Measurements from ENCODE around the gene MTRR.

Gene MTRR

DNA sequence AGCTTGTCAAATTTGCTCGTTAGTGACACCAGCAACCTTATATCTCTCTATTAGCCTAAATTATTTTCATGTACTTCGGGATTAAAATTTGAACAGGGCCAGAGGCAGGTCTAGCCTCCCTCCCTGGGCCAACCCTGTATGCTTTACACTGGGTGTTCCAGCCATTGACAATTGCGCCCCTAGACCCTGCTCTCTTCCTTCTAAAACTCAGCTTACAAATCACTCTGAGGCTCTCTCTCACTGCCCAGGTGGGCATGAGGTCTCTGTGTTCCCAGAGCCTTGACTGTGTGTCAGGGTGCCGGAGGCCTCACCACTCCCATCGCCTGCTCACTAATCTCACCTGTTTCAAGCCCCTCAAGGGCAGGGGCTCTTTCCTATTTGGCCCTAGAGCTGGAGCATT, 11.6 kb upstream of the MTRR start:
- no peak for DNase-seq (ENCODE audit: low read depth in 2 of 2)

DNA sequence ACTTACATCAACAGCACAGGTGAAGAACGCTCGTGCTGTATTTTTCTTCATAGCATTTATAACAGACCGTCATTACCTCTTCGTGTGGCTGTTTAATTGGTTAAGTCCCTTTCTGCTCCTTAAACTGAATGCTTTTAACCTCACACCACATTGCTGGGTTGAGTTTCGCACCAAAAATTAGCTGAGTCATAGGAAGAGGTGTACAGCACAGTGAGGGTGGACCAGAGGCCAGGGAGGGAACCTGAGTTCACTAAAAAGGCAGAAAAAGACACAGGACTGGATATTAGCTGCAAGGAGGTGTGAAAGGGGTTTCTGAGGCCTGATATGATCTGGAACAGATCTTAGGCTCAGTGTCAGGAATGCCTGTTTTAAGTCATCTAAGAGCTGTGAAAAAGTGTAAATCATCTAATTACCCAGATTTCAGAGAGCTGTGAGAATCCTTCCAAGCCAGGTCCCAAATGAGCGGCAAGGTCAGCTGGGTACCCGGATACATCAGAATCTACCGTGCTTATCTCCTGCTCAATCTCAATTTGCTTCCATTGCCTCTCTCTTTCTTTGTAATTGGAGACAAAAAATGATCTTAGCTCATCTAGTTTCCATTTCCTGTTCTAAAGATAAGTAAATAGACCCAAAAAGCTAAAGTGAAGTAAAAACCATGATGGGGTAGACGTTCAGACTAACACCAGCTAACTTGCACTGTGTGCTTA, 10.9 kb upstream of the MTRR start:
- DNase-seq (ENCODE audit: low read depth in 2 of 2), result no peak

DNA sequence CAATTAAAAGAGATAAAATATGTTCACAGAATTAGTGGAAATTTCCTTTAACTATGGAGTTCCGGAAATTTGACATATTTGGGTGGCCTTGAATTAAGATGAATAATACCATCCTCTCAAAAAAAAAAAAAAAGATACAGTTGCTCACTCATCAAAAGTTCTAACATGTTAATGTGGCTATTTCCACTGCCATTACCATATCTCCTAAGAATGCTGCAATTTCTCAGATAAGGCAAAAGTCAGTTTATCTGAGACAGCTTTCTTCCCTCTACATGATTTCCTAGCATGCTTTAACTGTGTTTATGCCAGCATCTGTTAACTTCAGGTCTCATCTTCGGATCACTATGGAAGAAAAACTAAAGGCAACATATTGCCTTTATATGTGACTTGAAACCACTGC, 2.8 kb upstream of the MTRR start:
- no peak for DNase-seq (ENCODE audit: low read depth in 2 of 2)

DNA sequence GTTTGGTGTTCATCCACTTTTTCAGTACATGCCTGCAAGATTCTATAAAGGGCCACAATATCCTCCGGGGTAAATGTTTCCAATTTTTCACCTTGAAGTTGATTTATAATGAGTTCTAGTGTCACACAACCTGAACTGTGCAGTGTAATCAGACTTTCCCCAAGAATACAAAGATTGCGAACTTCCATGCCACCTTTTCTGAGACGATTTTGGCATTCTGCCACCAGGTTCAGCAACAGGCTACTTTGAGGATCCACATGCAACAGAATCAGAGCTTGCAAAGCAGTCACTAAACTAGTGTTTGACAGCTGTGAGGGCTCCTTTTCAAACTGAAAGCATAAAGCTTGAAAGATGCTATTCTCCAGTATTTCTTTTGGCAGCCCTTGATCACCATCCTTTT, 1.7 kb upstream of the MTRR start:
- DNase-seq (ENCODE audit: low read depth in 2 of 2), result no peak

DNA sequence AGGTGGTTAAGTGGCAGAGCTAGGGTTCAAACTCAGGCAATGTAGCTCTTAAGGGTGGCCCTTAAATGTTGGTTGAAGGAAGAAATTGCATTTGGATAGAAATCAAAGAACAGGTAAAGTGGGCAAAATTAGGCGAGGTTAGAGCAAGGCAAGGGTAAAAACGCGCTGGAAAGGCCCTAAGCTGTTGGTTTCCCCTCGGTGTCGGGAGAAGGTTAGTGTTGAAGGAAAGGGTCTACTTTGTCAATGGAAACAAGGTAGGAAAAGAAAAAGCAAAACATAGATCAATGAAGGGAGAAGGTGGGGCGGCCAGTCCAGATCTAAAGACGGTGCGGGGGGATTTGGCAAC, 548 bp upstream of the MTRR start:
- DNase-seq (ENCODE audit: low read depth in 2 of 2), result no peak

DNA sequence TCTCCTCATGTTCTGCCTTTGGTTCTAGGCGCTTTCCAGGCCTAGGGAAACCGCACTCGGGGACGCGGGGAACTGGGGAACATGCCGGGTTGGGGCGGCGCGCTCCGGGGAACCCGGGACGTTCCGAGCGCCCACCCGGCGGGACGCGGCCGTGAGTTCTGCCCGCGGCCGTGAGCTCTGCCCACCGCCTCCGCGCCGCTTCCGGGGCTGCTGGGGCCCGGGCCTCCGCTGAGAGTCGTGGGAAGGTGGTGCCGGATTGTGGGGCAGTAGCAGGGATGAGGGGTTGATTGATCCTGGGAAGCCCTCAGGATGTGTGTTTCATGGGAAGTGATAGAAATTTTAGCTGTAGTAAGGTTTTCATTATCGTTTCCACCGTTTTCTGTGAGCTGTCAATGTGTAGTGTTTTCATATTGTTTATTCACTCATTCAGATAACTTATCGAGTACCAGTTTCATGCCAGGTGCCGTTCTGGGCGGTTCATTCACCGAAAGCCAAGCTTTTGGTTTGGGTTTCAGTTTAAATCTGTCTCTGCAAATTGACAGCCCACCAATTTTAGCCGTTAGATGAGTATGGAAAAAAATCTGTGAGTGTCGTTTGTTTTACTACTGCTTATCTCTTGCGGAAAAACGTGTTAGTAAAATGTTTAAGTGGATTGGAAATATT, 657 bp downstream of the MTRR start:
- no peak for DNase-seq (ENCODE audit: low read depth in 2 of 2)

DNA sequence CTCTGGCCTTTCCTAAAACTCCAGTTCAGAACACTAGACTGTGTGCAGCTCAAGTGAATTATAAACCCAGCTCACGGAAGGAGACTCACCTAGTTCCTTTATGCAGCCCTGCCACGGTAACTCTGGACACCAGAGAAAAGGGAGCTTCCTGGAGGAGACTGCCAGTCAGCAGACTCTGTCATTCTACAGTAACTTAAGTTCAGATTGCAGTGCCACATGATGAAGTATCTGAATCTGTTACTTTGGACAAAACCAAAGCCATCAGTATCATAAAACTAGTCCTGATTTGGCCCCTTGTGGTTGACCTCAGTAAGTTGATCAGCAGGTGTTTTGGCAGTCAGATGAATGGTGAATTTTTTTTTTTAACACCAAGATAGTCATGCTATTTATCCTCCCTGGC, 2.7 kb downstream of the MTRR start:
- DNase-seq (ENCODE audit: low read depth in 2 of 2), result no peak

DNA sequence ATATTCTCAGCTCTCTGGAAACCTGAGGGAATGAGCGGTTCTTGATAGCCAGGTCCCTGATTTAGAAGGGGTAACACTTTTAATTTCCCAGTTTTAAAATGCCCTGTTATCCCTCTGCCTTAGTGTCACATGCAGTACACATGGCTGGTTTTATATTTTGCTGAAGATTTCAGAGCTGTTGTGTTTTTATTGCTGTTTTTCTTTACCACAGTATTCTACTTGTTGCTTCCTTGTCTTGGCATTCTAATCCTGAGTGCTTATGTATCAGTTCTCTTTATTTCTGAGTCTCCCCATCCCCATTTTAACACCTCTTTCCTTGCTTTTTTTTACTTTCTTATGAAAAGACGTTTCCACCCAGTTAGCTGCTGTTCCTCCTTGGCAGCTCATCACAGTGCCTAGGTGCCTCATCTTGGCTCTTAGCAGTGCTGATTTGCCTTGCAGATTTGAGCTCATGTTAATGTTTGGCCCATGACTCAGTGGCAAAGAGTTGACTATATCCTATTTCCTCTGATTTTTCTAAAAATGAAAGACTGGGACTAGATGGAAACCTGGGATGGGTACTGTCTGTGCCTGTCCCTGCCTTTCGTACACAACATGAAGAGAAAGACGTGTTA, 3.7 kb downstream of the MTRR start:
- no peak for DNase-seq (ENCODE audit: low read depth in 2 of 2)

DNA sequence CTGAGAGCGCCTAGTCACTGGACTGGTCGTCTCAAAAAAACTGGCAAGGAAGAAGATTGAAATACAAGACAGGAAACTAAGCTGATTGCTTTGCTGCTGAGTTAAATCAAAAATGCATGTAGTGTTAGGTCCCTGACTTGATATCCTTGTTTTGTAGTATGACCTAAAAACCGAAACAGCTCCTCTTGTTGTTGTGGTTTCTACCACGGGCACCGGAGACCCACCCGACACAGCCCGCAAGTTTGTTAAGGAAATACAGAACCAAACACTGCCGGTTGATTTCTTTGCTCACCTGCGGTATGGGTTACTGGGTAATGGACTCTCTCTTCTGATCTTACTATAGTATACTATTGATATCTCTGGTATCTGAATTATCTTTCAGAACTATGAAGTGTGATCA, 4.3 kb downstream of the MTRR start:
- DNase-seq (ENCODE audit: low read depth in 2 of 2), result no peak

DNA sequence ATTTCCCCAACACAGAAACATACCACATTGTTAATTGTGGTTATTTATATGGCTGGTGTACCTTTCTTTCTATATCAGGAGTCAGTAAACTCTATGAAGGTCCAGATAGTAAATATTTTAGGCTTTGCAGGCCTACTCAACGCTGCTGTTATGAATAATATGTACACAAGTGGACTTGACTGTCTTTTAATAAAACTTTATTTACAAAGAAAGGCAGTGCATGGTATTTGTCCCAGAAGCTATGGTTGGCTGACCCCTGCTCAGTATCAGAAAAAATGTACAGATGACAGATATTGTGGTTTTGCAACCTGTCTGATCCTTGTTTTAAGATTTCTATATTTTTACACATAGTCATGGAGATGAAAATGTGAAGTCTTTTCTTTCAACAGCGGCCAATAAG, 5.7 kb downstream of the MTRR start:
- no peak for DNase-seq (ENCODE audit: low read depth in 2 of 2)

DNA sequence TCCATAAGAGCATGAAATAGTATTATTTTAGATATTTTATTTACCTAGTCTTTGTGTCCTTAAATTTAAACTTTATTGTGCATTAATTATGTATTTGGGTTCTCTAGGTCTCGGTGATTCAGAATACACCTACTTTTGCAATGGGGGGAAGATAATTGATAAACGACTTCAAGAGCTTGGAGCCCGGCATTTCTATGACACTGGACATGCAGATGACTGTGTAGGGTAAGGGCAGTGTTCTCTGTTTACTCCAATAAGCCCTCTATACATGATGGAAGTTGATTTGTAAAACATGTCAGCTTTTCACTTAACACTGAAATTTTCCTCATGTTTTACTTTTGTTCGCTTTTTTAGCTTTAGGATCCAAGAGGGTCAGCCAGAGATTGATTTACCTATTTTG, 6.2 kb downstream of the MTRR start:
- DNase-seq (ENCODE audit: low read depth in 2 of 2), result no peak

DNA sequence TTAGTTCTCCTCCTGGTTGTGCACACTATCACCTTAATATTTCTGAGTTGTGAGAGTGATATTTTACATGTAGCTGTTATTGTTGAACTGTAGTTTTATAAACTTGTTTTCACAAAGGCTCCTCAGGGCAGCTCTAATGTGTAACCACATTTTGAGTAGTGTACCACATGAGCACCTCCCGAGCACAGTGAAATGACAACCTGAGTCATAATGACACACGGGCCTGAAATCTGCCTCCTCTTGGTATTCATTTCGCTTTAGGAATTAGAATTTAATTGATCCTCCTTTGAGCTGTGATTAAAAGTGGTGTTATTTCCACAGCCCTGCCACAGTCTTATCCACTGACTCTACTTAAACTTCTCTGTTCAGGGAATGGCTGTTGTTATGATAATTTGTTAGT, 7.9 kb downstream of the MTRR start:
- DNase-seq (ENCODE audit: low read depth in 2 of 2), result no peak

DNA sequence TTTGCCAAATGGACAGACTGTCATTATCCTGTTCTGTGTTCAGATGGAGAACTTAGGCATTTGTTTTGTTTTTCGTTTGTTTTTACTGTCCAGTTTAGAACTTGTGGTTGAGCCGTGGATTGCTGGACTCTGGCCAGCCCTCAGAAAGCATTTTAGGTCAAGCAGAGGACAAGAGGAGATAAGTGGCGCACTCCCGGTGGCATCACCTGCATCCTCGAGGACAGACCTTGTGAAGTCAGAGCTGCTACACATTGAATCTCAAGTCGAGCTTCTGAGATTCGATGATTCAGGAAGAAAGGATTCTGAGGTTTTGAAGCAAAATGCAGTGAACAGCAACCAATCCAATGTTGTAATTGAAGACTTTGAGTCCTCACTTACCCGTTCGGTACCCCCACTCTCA, 8.9 kb downstream of the MTRR start:
- DNase-seq (ENCODE audit: low read depth in 2 of 2), result no peak

DNA sequence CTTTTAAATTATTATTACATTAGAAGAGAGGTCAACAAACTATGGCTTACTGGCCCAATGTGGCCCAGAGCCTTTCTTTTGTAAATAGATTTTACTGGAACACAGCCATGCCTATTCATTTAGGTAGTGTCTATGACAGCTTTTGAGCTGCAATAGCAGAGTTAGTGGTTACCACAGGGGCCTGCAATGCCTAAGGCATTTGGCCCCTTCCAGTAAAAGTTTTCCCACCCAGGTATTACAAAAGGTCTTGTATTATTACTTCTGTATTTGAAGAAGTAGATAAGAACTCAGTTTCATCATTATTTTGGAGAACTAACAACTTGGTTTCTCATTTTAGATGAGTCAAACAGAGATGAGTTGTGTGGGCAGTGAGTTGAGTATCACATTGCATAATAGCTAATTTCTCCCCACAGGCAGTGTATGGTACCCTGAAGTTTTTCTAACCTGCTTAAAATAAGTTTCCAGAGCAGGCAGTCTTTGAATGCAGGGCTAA, 9.5 kb downstream of the MTRR start:
- DNase-seq (ENCODE audit: low read depth in 2 of 2), result no peak

DNA sequence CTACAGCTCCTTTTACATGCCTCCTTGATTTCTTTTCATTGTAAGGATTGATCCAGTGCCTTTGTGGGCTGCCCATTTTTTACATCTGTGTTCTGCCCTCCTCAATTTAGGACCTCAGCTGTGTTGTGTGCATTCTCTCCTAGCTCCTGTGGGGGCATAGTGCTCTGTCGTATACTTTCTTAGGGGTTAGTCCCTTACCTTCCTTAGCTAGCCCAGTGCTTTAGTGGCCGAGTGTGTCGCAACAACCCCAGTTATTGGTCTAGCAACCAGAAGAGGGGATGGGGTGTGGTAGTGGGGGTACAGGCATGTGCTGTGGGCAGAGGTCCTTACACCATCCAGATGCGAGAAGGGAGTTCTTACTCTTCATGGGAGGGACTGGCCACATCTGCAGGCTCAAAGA, 12.1 kb downstream of the MTRR start:
- DNase-seq (ENCODE audit: low read depth in 2 of 2), result no peak

DNA sequence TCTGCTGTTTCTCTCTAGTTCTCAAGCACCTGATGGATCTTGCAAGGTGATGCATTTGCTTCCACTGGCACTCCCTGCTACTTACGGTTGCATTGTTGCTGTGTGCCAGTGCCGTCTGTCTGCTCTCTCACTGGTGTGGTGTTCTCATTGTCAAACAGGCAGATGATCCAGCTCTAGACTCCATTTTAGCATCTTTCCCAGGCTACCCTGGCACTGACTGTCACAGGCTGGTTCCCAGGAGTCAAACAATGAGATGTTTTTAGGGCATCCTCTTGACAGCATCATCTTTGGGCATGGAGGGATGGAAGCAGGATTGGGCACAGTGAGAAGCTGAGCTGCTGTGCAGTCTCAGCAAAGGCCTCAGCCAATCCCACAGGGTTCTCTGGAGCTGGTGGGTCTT, 12.9 kb downstream of the MTRR start:
- DNase-seq (ENCODE audit: low read depth in 2 of 2), result no peak

DNA sequence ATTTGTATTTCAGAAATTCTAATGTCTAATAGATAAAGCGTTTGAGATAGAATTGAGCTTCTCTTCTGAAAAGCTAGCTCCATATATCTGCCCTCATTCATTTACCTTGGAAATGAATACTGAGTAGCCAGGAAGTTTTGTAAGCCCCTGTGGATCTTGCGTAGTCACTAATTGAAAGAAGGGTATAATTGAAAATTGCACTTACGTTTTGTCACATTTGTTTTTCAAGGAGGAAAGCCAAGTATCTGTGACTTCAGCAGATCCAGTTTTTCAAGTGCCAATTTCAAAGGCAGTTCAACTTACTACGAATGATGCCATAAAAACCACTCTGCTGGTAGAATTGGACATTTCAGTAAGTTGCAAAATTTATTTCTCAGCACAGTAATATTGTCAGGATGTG, 14.0 kb downstream of the MTRR start:
- DNase-seq (ENCODE audit: low read depth in 2 of 2), result no peak

DNA sequence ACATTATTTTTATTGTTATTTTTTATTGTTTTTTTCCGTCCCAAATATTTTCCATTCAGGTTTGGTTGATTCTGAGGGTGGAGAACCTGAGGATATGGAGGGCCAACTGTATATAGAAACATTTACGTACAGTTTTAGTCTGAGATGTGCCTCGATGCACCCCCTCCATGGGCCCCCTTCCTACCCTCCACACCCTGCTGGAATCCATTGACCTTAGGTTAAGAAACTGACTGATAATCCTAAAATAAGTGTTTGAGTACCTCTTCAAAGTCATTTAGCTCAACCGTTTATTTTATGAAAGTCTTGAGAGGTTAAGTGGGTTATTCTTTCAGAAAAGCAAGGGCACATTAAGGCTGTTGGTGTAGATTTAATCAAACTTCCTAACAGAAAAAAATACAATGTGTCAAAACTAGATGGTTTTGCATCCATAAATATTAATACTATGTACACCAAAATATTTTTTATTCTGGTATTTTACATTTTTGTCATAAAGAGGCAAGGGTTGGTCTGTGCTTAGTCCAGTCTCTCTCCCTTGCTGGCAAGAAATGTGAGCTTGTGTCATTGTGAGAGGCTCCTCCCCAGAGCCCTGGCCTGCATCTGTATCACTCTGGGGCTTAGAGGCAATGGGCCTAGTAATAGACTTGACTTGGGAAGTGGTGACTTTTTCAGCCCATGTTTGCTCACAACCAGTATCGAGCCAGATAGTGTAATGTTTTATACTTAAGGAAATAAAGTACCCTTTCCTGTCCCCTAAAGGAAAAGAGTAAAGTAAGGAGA, 15.7 kb downstream of the MTRR start:
- DNase-seq (ENCODE audit: low read depth in 2 of 2), result no peak

DNA sequence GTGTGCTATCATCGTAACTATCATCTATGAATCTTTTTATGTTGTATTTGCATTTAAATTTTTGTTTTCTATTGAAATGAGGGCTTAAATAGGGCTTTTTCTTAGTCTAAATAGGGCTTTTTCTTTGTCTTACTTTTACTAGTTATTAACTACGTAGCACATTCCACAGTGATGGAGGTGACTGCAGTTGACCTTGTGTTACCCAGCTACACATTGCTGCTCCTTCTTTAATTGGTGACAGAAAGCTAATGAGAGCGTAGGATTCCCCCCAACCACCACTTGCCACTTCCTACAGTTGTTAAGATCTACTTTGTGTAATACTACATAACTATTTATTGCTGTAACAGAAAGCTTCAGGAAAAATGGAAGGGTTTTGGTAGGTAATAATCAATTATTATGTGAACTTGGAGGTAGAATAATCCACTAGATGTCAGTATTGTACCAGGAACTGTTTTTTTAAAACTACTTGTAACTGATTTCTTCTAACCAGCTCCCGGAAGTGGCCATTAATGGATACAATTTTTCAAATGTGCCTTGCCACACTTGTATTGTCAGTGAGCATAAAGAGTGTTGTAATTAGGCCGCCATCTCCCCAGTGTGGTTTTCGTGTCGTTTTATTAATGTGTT, 18.0 kb downstream of the MTRR start:
- no peak for DNase-seq (ENCODE audit: low read depth in 2 of 2)

DNA sequence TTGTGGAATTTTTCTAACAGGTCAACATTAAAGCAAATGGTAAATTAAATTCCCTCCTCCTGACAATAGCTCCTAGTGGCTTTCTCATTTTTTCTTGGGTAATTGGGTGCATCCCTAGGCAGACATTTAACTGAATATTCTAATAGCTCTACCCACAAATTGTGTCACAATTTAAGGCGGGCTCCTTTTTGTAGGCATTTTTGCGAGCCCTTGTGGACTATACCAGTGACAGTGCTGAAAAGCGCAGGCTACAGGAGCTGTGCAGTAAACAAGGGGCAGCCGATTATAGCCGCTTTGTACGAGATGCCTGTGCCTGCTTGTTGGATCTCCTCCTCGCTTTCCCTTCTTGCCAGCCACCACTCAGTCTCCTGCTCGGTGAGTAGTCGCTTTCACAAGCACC, 20.0 kb downstream of the MTRR start:
- DNase-seq (ENCODE audit: low read depth in 2 of 2), result no peak

DNA sequence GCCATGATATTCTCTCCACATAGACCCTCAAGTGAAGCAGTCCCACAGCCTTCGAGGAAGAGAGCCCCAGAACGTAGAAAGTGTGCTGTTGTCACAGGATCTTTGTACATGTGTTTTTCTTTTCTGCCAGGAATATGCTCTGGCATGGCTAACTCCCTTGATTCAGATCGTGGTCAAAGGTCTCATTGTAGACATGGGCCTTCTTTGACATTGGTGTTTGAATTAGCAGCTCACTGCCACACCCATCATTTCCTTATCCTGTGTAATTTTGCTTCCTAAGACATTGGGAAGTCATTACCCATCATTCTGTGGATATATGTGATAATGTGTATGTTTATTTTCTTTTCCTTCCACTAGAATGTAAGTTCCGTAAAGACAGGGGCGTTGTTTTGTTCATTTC, 25.5 kb downstream of the MTRR start:
- DNase-seq (ENCODE audit: low read depth in 2 of 2), result no peak

DNA sequence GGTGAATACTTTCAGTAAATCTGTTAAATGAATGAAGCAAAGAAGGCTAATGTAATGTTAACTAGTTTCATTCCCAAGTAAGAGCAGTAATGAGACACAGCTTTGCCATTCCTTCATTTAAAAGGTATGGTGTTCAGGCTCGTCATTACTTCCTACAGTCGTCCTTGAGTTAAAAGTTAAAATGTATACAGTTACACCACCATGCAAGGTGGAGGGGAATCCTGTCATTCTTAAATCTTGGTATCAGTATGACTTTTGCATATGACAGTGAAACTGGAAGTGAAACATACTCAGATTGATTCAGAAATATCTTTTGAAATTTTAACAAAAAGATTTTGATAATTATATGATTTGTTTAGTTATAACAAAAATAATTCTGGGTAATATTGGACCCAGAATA, 25.9 kb downstream of the MTRR start:
- DNase-seq (ENCODE audit: low read depth in 2 of 2), result no peak
